ENCODE results near the gene ABCA1.

- no peak for TF ChIP-seq POLR2A (IDR thresholded peaks at IDR 0.05)
- TF ChIP-seq, protein P1, sequence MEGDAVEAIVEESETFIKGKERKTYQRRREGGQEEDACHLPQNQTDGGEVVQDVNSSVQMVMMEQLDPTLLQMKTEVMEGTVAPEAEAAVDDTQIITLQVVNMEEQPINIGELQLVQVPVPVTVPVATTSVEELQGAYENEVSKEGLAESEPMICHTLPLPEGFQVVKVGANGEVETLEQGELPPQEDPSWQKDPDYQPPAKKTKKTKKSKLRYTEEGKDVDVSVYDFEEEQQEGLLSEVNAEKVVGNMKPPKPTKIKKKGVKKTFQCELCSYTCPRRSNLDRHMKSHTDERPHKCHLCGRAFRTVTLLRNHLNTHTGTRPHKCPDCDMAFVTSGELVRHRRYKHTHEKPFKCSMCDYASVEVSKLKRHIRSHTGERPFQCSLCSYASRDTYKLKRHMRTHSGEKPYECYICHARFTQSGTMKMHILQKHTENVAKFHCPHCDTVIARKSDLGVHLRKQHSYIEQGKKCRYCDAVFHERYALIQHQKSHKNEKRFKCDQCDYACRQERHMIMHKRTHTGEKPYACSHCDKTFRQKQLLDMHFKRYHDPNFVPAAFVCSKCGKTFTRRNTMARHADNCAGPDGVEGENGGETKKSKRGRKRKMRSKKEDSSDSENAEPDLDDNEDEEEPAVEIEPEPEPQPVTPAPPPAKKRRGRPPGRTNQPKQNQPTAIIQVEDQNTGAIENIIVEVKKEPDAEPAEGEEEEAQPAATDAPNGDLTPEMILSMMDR (IDR thresholded peaks at IDR 0.05): no peak
Observed at GRCh38 chr9:104912606-104913005, 15.3 kb downstream of the ABCA1 start.

Measured in right lobe of liver (tissue), 4 donors.